ENCODE measurements around the gene ARSJ. TPM values are rescaled to one million over a fixed set of nuclear protein-coding genes. Genes with fewer than 3 reads are reported as not detected.
A peak's percentile ranks its signal among the peaks of the same experiment; 100 is the strongest.

Gene ARSJ
- total RNA-seq, 3 donors from 2014 or later (not counting 1 experiment from before 2014, with no cell fraction given), result 1.5 to 2.3 (median 1.5) TPM

DNA sequence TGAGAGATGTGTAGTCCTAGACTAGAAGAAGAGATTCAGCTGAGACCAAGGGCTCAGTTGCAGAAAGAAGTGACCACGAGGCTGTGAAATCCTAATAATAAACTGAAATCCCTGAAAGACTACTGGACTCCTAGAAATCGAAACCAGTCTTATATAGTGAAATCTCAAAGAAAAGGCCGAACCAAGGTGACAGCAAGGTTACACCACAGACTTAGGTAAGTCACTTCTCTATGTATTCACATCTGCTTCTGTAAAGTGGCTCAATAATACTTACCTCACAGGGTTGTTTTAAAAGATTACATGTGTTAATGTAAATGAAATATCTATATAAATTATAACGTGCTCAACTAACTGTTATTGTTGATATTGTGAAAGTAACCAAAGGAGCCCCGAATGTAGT is 60.3 kb downstream of the ARSJ start:
- 63% methylated on average over 4 of the region's 5 CpGs for WGBS (ENCODE audit: insufficient coverage)
- H3K9me3 Mint-ChIP-seq, result no peaks in the 10 kb centered on the region
- no peak overlapping the region for H3K27ac Mint-ChIP-seq
- no peak overlapping the region for H3K27ac ChIP-seq (ENCODE audit: low read length)
- no peaks in the 10 kb centered on the region for H3K36me3 Mint-ChIP-seq
- no peaks in the 10 kb centered on the region for H3K4me1 ChIP-seq (ENCODE audit: control insufficient read depth, insufficient read depth, low read length)
- no peaks in the 10 kb centered on the region for H3K9me3 ChIP-seq (ENCODE audit: control insufficient read depth, insufficient read depth, low read length)
- intact Hi-C loops (cut with micrococcal nuclease), result no loop called here
- H3K36me3 ChIP-seq (ENCODE audit: control insufficient read depth, insufficient read depth, low read length), result no peaks in the 10 kb centered on the region
- no peak overlapping the region for H3K4me3 Mint-ChIP-seq
- H3K27me3 Mint-ChIP-seq (ENCODE audit: low read depth in 2 of 2), result no peaks in the 10 kb centered on the region
- no peak overlapping the region for H3K4me3 ChIP-seq (ENCODE audit: low read length)
- no peaks in the 10 kb centered on the region for H3K27me3 ChIP-seq (ENCODE audit: control insufficient read depth, insufficient read depth, low read length)
- TF ChIP-seq, protein P1, sequence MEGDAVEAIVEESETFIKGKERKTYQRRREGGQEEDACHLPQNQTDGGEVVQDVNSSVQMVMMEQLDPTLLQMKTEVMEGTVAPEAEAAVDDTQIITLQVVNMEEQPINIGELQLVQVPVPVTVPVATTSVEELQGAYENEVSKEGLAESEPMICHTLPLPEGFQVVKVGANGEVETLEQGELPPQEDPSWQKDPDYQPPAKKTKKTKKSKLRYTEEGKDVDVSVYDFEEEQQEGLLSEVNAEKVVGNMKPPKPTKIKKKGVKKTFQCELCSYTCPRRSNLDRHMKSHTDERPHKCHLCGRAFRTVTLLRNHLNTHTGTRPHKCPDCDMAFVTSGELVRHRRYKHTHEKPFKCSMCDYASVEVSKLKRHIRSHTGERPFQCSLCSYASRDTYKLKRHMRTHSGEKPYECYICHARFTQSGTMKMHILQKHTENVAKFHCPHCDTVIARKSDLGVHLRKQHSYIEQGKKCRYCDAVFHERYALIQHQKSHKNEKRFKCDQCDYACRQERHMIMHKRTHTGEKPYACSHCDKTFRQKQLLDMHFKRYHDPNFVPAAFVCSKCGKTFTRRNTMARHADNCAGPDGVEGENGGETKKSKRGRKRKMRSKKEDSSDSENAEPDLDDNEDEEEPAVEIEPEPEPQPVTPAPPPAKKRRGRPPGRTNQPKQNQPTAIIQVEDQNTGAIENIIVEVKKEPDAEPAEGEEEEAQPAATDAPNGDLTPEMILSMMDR (IDR thresholded peaks at IDR 0.05), result no peak
- ATAC-seq (no peak), DNase-seq (no peak)
- no peaks in the 10 kb centered on the region for H3K4me1 Mint-ChIP-seq

DNA sequence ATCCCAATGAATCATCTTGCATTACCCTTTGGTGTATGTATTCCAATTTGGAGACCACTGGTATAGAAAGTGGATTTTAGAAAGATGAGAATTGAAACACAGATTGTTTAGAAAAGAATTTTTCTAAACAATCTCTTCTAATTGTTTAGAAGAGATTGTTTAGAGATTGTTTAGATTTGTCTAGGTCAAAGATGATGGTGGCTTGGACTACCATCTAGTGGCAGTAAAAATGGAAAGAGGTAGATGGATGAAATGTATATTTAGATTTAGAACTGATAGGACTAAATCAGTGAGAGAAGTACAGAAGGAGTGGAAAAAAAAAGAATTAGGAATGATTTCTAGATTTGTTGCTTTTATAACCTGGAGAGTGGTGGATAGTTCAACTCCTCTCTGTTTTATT is 70.6 kb downstream of the ARSJ start:
- H3K4me1 Mint-ChIP-seq, result no peaks in the 10 kb centered on the region
- Histone ChIP-seq H3K27ac (ENCODE audit: low read length) (no peak overlapping the region), H3K4me3 (ENCODE audit: low read length) (no peak overlapping the region), H3K9me3 (ENCODE audit: control insufficient read depth, insufficient read depth, low read length) (no peaks in the 10 kb centered on the region), H3K4me1 (ENCODE audit: control insufficient read depth, insufficient read depth, low read length) (no peaks in the 10 kb centered on the region), H3K27me3 (ENCODE audit: control insufficient read depth, insufficient read depth, low read length) (peaks cover 2% of the 10 kb centered on the region), H3K36me3 (ENCODE audit: control insufficient read depth, insufficient read depth, low read length) (no peaks in the 10 kb centered on the region)
- H3K27me3 Mint-ChIP-seq (ENCODE audit: low read depth in 2 of 2), result peaks cover 5 to 8% of the 10 kb centered on the region in 2 donors
- H3K9me3 Mint-ChIP-seq, result no peaks in the 10 kb centered on the region
- TF ChIP-seq, protein P1 (IDR thresholded peaks at IDR 0.05), result peak; percentile 40
- H3K27ac Mint-ChIP-seq, result no peak overlapping the region
- intact Hi-C loops (cut with micrococcal nuclease), result loop anchor here (2.0 kb wide), 2 partner anchors 362 to 514 kb away; no protein-coding TSS in a partner anchor
- no peaks in the 10 kb centered on the region for H3K36me3 Mint-ChIP-seq
- peak in 1 of 2 donors; percentile 50 for DNase-seq
- no peak for ATAC-seq
- H3K4me3 Mint-ChIP-seq, result no peak overlapping the region

DNA sequence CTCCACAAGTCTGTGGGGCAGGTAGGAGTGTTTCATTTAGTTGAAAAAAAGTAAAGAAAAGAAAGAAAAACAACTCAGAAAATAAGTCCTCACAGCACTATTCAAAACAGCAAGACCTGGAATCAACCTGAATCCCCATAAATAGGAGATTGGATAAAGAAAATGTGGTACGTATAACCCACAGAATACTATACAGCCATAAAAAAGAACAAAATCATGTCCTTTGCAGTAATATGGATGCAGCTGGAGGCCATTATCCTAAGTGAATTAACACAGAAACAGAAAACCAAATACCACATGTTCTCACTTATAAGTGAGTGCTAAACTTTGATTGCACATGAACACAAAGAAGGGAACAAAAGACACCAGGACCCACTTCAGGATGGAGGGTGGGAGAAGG is 71.9 kb downstream of the ARSJ start:
- intact Hi-C loops (cut with micrococcal nuclease), result no loop called here
- peaks cover 2 to 6% of the 10 kb centered on the region in 2 donors for H3K4me1 Mint-ChIP-seq

DNA sequence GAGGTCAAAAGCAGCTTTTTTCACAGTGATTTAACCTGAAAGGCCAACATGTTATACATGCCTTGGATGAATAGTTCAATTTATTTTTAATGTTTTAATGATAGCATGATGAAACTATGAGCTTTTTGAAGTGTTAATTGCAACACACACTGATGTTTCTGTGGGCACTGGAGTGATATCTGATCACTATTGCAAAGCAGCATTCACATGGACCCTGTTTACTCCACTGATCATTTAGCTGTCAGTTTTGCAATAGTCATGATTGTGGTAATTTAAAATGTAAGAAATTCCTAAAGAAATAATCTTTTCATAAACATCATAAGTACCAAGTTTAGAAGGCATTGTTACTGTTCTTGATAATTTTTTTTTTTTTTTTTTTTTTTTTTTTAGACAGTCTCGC is 74.1 kb downstream of the ARSJ start:
- no peaks in the 10 kb centered on the region for H3K9me3 Mint-ChIP-seq

More for the DNA sequence above, 71.9 kb downstream of the ARSJ start:
- Histone ChIP-seq H3K9me3 (ENCODE audit: control insufficient read depth, insufficient read depth, low read length) (no peaks in the 10 kb centered on the region), H3K4me3 (ENCODE audit: low read length) (no peak overlapping the region), H3K4me1 (ENCODE audit: control insufficient read depth, insufficient read depth, low read length) (peaks cover 8% of the 10 kb centered on the region), H3K27ac (ENCODE audit: low read length) (no peak overlapping the region), H3K27me3 (ENCODE audit: control insufficient read depth, insufficient read depth, low read length) (peaks cover 2% of the 10 kb centered on the region), H3K36me3 (ENCODE audit: control insufficient read depth, insufficient read depth, low read length) (no peaks in the 10 kb centered on the region)
- TF ChIP-seq, protein P1 (IDR thresholded peaks at IDR 0.05), result no peak
- H3K27ac Mint-ChIP-seq, result no peak overlapping the region
- no peak overlapping the region for H3K4me3 Mint-ChIP-seq
- H3K27me3 Mint-ChIP-seq (ENCODE audit: low read depth in 2 of 2), result peaks cover 5 to 8% of the 10 kb centered on the region in 2 donors
- DNase-seq, result no peak
- ATAC-seq, result no peak
- no peaks in the 10 kb centered on the region for H3K36me3 Mint-ChIP-seq
- WGBS (ENCODE audit: insufficient coverage), result no CpG with 5 or more reads among the region's 1 CpG
- H3K9me3 Mint-ChIP-seq, result no peaks in the 10 kb centered on the region

More for the DNA sequence above, 74.1 kb downstream of the ARSJ start:
- no peaks in the 10 kb centered on the region for H3K36me3 ChIP-seq (ENCODE audit: control insufficient read depth, insufficient read depth, low read length)
- DNase-seq, result no peak
- H3K4me3 Mint-ChIP-seq, result no peak overlapping the region
- 100% methylated on average over 1 of the region's 1 CpG for WGBS (ENCODE audit: insufficient coverage)
- peaks cover 5 to 8% of the 10 kb centered on the region in 2 donors for H3K27me3 Mint-ChIP-seq (ENCODE audit: low read depth in 2 of 2)
- peaks cover 16% of the 10 kb centered on the region for H3K4me1 ChIP-seq (ENCODE audit: control insufficient read depth, insufficient read depth, low read length)
- no peak overlapping the region for H3K27ac Mint-ChIP-seq
- intact Hi-C loops (cut with micrococcal nuclease), result no loop called here
- H3K4me3 ChIP-seq (ENCODE audit: low read length), result no peak overlapping the region
- H3K36me3 Mint-ChIP-seq, result no peaks in the 10 kb centered on the region
- no peak for ATAC-seq
- no peaks in the 10 kb centered on the region for H3K9me3 ChIP-seq (ENCODE audit: control insufficient read depth, insufficient read depth, low read length)
- peaks cover 2% of the 10 kb centered on the region for H3K27me3 ChIP-seq (ENCODE audit: control insufficient read depth, insufficient read depth, low read length)
- peaks cover 11 to 14% of the 10 kb centered on the region in 2 donors for H3K4me1 Mint-ChIP-seq
- H3K27ac ChIP-seq (ENCODE audit: low read length), result no peak overlapping the region
- TF ChIP-seq, protein P1 (IDR thresholded peaks at IDR 0.05), result no peak
